ENCODE results near the gene COMT.

The COMT gene

DNA sequence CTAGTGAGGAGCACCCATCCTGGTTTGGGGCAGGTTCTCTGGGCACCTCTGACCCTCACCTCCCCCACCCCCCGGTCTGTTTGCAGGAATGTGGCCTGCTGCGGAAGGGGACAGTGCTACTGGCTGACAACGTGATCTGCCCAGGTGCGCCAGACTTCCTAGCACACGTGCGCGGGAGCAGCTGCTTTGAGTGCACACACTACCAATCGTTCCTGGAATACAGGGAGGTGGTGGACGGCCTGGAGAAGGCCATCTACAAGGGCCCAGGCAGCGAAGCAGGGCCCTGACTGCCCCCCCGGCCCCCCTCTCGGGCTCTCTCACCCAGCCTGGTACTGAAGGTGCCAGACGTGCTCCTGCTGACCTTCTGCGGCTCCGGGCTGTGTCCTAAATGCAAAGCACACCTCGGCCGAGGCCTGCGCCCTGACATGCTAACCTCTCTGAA lies 26.9 kb downstream of the COMT start:
- DNase-seq (ENCODE audit: low read depth in 1 of 2, low spot score in 1 of 2), result no peak

DNA sequence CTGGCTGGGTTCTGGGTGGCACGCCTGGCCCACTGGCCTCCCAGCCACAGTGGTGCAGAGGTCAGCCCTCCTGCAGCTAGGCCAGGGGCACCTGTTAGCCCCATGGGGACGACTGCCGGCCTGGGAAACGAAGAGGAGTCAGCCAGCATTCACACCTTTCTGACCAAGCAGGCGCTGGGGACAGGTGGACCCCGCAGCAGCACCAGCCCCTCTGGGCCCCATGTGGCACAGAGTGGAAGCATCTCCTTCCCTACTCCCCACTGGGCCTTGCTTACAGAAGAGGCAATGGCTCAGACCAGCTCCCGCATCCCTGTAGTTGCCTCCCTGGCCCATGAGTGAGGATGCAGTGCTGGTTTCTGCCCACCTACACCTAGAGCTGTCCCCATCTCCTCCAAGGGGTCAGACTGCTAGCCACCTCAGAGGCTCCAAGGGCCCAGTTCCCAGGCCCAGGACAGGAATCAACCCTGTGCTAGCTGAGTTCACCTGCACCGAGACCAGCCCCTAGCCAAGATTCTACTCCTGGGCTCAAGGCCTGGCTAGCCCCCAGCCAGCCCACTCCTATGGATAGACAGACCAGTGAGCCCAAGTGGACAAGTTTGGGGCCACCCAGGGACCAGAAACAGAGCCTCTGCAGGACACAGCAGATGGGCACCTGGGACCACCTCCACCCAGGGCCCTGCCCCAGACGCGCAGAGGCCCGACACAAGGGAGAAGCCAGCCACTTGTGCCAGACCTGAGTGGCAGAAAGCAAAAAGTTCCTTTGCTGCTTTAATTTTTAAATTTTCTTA lies 27.8 kb downstream of the COMT start:
- DNase-seq (ENCODE audit: low read depth in 1 of 2, low spot score in 1 of 2), result no peak

DNA sequence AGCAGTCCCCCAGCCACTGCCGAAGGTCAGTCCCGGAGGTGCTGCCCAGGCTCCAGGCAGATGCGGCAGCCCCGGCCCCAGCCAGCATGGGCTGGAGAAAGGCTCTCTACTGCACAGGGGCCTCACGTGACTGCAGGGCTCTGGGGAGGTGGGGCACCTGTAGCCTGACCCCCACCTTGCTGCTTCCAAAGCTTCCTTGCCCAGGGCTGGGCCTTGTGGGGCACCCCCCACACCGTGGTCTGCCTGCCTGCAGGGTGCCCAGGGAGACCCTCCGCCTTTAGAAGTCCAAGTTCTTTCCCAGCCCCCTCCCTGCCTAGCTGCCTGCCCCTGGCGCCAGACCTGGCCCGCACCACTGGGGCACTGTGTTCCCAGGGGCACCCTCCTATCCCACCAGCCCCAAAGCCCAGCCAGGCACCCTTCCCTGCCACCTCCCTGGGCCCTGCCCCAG lies 28.5 kb downstream of the COMT start:
- DNase-seq (ENCODE audit: low read depth in 1 of 2, low spot score in 1 of 2), result no peak

DNA sequence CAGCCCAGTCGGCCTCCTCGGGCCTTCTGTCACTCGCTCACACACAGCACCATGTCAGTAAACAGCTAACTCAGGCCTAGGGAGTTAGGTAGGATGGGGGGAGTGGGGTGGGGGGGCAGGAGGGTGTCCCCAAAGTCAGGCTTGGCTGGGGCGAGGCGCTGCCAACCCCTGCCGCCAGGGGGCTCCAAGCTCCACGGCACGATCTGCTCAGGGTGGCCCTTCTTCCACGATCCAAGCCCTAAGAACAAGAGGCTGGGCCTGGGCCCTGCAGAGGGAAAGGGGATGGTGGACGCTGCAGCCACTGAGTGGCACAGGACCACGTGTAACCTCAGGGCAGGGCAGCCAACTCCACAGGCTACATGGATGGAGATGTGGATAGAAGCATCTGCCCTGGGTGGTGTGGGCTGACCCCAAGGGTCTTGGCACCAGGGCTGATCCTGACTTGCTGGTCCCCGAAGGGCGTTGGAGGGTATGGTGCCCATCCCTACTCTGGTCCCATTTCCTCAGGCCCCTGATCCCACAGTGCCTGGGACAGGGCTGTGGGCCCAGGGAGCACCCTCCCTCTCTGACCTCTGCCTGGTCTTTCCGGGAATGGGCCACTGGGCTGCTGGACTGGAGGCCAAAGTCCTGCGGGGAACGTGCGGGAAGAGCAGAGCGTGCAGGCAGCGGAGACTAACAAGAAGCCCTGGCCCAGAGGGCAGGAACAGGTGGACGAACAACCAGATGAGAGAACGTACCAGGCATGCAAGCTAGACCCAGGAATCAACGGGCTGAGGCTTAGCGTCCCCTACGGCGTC lies 29.1 kb downstream of the COMT start:
- peak; percentile 57 to 64 for DNase-seq (ENCODE audit: low read depth in 1 of 2, low spot score in 1 of 2)

DNA sequence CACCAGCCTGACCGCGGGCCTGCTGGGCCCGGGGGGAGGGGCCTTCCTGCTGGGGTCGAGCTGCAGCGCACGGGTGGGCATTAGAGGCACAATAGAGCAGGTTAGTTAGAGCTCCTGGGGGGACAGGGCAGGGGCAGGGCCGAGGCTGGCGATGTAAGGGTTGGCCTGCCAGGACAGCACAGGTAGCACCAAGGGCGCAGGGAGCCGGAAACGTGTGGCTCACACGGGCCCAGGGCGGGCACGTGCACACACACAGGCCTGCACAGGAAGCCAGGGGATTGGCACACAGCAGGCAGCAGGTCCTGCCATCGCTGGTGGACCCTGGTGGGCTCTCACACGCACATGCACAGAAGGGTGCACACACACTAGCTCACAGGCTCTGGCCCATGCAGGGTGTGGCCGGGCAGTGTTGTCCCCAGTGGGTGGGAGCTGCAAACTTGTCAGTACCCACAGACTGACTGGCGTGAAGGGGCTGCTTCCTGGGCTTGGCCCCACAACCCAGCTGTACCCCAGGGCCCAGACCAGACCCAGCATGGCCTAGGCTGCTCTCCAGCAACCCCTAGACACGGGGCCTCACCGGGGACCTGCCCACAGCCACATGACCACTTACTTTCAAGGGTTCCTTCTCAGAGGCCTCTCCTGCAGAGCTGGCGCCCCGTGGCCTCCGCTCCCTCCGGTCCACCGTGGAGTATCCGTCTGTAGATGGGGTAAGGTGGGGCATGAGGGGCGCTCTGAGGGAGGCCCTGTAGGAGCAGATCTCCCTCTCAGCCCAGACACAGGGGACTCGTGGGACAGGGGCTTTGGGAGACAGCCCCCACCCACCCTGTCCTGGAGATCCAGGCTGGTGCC lies 29.9 kb downstream of the COMT start:
- no peak for DNase-seq (ENCODE audit: low read depth in 1 of 2, low spot score in 1 of 2)

DNA sequence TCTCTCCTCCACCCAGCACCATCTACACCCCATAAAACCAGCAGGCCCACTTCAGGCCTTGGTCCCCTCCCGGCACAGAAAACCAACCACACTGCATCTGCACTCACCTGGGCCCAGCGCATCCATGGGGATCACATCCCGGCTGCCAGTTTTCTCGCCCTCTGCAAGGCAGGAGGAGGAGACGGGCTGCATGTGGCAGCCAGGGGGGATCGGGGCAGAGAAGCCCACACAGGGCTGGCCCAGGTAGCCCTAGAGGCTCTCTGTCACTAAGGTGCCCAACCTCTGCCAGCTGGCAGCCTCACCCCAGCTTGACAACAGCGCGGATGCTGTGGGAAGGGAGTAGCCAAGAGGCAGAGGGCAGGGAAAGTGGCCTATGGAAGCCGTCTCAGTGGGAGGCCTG lies 30.7 kb downstream of the COMT start:
- DNase-seq (ENCODE audit: low read depth in 1 of 2, low spot score in 1 of 2), result no peak

DNA sequence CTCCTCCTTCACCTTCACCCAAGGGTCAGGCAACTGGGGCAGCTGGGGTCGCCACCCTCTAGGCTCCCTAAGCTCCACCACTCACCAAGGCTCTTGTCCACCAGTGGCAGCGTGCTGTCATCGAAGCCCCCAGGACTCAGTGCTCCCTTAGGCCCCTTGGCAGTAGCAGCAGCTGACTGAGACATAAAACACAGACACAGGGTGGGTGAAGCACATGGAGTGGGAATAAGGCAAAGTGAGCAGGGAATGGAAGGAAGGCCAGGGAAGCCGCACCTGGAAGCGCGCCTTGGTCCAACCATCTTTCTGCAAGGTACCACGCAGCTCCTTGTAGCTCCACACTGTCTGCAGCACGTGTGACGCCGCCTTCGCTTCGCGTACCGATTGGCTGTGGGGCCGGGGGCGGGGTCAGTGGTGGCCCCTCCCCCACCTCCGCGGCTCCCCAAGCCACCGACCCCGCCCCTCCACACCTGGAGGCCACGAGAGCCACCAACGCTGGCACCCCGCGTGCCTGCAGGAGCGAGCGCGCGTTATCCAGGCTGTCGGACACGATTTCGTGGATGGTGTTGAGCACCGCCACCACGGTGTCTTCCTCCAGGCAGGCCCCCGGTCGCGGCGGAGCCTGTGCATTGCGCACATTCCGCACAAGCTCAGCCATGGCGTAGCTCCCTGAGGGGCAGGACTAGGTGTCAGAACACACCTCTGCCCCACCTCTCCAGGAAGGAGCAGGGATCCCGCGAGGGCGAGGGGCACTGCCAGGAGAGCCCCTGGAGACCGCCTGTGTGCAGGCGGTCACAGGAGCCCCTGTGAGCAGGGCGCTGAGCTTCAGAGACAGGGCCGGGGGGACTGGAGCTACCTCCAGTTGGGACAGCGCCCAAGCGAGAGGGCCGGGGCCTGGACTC lies 31.3 kb downstream of the COMT start:
- DNase-seq (ENCODE audit: low read depth in 1 of 2, low spot score in 1 of 2), result no peak

DNA sequence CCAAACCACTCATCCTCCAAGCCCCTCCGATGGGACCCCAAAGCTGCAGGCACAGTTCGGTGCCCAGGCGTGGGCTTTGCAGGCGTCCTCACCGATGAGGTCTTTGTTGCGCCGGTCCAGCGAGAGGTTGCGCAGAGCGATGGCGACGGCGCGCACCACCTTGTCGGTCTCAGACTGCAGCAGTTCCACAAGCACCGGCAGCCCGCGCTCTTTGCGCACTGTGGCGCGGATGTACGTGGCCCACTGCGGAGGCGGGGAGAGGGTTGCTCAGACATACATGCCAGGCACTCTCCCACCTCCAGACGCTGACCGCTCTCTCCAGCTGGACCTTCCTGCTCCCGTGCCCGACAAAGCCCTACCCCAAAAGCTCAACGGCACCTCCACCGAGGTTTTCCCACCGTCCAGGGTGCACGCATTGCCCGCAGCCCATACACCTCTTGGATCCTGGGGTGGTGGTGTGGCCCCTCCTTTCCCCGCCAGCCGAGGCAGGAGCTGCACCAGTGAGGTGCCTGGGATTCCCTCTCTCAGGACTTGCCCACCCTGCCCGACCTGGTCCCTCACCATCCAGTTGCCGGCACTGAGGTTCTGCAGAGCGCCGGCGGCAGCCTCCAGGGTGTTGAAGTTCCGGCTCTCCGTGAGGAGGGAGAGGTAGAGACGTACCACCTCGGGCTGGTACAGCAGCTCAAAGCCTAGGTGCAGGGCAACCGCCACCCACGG lies 32.1 kb downstream of the COMT start:
- no peak for DNase-seq (ENCODE audit: low read depth in 1 of 2, low spot score in 1 of 2)

DNA sequence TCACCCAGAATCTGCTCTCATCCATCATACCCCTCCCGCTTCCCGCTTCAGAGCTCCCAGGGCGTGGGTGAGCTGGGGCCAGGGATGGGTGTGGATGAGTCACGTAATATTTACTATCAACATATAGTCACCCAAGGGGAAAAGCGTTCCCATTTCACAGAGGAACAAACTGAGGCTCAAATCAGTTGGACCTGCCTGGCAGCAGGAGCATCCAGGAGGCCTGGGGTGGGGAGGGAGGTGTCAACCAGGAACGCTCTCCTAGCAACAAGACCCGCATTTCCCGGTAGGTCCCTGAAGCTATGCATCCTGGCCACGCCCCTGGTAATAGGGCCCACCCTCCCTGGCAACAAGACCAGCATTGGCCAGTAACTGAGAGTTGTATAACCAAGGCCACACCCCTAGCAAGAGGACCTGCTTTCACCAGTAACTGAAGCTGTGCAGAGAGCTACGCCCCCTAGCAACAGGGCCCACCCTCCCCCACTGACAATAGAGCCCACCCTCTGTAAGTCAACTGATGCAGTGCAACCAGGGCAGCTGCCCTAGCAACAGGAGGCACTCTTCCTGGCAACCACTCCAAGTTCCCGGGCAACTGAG lies 32.8 kb downstream of the COMT start:
- DNase-seq (ENCODE audit: low read depth in 1 of 2, low spot score in 1 of 2), result no peak

DNA sequence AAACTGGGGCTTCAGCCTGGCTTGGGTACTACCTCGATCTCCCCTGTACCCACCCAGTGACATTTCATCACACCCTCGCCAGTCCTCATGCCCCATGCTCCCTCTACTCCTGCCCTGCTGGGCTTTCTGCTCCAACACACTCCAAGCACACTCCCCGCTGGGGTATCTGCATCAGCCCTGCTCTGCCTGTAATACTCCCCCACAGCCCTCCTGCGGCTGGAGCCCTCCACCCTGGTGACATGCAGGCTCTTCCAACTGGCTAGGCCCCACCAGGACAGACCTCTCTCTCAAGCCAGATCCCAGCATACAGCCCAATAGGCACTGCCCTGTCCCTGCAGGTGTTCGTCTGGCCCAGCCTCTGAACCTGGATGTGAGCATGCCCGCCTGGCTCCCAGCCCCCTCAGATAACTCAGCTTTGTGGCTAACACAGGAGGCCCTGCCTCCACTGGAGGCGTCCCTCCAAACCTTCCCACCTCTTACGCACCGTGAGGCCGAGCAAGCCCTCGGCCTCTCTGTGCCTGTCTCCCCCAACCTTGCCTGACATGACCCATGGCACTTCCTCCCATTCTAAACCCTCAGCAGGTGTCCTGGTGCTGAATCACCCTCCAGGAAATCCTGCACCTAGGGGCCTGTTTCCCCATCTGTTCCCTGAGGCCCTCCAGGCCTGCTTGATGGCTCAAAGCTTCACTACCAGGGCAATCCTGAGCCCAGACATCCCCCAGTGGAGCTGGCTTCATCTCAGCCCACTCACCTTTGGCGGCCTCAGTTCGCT lies 33.5 kb downstream of the COMT start:
- no peak for DNase-seq (ENCODE audit: low read depth in 1 of 2, low spot score in 1 of 2)

DNA sequence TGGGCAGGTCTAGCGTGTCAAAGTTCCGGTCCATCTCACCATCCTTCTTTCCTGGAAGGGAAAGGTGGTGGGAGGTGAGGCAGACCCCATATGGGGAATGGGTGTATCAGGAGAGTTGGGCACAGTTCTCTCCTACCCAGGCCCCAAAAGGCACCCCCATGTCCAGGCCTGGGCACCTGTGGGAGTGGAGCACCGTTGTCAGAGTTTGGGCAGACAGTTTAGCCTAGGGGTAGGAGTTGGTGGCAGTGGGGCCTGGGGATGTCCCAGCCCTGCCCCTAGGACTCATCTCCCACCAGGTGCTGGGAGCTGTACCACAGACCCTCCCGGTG lies 34.1 kb downstream of the COMT start:
- DNase-seq (ENCODE audit: low read depth in 1 of 2, low spot score in 1 of 2), result no peak

DNA sequence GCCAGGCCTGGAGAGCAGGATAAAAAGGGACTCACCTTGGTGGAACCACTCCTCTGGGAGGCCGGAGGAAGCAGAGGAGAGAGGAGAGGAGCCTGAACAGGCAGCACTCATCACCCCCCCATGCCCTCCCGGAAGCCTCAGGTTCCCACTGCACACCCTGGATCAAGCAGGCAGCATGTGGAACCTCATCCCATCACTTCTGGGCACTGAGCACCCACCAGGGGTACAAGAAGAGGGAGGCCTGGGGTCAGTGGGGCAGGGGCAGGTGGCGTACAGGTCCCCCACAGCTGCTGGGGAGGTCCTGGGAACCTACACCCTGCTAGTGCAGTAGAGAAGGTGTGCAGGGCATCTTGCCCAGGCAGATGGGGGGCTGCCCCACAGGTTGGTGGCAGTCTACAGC lies 35.1 kb downstream of the COMT start:
- DNase-seq (ENCODE audit: low read depth in 1 of 2, low spot score in 1 of 2), result no peak

DNA sequence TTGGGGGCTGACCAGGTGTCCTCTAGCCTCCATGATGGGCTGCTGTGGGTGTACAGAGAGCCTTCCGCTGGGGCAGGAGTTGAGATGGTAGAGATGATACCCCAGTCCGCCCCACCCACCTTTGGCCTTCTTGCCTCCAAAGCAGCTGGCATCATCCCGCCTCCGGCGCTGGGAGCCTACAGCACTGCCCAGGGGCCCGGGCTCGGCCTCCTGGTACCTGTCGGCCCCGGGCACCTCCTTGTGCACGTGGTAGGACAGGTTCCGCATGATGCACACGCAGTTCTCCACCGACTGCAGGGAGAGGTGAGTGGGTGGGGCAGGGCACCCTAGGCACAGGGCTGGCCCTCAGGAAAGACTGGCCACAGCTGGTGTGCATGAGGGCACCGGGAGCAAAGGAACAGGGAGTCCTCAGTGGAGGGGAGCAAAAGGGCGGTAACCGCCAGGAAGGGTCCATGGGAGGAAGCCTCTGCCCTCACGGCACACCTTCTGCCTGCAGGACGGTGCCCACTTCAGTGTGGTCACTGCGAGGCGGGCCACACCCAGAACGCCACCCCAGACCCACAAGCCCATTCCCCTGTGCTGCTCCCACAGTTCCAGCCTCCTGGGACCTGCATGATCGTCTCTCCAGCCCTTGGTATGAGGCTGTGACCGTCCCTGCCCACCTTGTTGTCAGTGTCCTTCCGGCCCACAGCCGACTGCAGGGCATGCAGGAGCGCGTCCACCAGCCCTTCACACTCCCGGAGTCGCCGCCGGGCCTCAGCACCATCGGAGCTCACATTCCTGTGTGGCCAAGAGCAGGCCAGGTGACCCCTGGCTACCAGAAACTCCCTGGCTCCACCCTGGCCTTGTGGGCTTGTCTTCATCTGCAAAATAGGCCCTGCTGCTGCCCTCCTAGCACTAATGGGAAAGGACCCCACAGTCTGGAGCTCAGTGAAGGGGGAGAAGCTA lies 36.0 kb downstream of the COMT start:
- no peak for DNase-seq (ENCODE audit: low read depth in 1 of 2, low spot score in 1 of 2)

DNA sequence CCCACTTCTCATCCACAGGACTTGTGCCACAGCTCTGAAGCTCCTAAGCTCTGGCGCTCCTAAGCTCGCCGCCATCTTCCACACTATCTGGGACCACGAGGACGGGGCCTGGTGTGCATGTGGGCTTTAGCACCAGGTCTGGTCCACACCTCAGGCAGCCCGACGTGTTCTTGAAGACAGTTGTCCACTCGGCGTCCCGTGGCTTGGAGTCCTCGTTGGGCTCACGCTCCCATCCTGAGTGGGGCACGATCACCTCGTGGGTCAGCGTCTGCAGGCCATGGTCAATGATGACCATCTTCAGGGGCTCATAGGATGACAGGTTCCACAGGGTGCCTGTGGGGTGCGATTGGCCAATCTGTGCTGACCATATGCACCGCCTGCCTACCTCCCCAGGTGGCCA lies 37.2 kb downstream of the COMT start:
- no peak for DNase-seq (ENCODE audit: low read depth in 1 of 2, low spot score in 1 of 2)

DNA sequence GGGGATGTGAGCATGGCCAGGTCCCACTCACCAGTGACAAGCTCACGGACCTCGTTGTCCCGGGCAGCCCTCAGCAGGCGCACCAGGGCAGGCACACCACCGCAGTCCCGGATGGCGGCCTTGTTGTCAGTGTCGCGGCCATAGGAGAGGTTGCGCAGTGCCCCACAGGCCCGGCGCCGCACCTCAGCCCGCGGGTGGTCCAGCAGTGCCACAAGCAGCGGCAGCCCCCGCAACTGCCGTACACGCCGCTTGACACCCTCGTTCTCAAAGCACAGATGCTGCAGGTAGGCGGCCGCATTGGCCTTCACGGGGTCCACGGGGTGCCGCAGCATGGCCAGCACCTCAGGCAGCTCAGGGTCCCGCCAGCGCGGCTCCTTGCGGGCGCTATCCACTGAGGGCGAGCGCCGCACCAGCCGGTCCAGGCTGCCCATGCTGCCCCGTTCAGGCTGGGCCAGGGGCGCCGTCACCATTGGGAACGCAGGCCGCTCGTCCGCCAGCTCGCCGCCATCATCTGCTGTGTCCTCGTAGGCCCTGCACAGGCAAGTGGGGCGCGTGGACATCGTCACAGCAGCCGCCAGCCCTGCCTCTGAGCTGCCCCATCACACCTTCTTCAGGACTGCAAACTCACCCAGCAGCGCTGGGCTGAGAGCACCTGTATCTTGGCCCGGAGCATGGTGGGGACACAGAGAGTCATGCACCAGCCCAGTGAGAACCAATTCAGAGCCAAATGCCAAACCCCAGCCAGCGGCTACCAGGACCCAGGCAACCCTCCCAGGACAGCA lies 38.3 kb downstream of the COMT start:
- DNase-seq (ENCODE audit: low read depth in 1 of 2, low spot score in 1 of 2), result no peak

DNA sequence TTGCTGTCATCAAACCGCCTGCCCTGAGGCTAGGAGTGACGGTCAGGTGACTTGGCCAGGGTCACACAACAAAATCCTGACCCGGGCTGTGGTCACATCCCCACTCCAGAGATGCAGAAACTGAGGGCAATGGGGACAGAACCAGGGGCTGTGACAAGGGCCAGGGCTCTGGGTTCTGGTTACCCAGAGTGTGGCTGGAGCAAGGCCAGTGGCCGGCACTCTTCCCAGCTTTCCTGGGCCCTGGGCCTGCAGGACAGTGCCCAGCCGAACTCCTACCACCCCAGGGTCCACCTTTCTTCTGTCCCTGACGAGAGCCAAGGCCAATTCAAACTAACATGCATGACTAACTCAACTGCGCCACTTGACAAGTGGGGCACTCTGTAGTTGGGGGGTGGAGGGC lies 39.2 kb downstream of the COMT start:
- DNase-seq (ENCODE audit: low read depth in 1 of 2, low spot score in 1 of 2), result no peak

Measured in activated T-helper 1 cell treated with anti-CD3 and anti-CD28 coated beads, Interleukin-2, amount 50 U/mL, for 16 hours (primary cell).